Heart right ventricle (tissue), 16 donors: ENCODE data around the gene TPH2. TPM values are rescaled to one million over a fixed set of nuclear protein-coding genes. Genes with fewer than 3 reads are reported as not detected.

Source experiments
- ATAC-seq, 8 donors: fragments of 200-7000 bp; cut with Tn5 transposase; one replicate each; pipeline ENCODE4 v1.9.1; 2020; ENCODE audit warnings: mild to moderate bottlenecking in 8 of 8, moderate library complexity in 8 of 8, moderate number of reproducible peaks in 1 of 8
- DNase-seq, 2 donors: peaks; one replicate each; pipeline ENCODE4 v3.0.0-alpha.2; 2020
- H3K27ac ChIP-seq, 10 donors: fragments of 200-600 bp; sonication (generic) in 2 of 10; one replicate each; pipeline versions ENCODE4 v1.5.0 to v1.8.0; 2020 to 2022; ENCODE audit warnings: mild to moderate bottlenecking in 3 of 10
- H3K27me3 ChIP-seq, 7 donors: fragments of 200-600 bp; one replicate each; pipeline ENCODE4 v1.8.0; 2021 to 2022; ENCODE audit warnings: mild to moderate bottlenecking in 2 of 7
- H3K36me3 ChIP-seq, 9 donors: fragments of 200-600 bp; sonication (generic) in 1 of 9; one replicate each; pipeline versions ENCODE4 v1.5.0 to v1.8.0; 2020 to 2022; ENCODE audit warnings: mild to moderate bottlenecking in 2 of 9
- H3K4me1 ChIP-seq, 9 donors: fragments of 200-600 bp; sonication (generic) in 1 of 9; one replicate each; pipeline versions ENCODE4 v1.5.0 to v1.8.0; 2020 to 2022; ENCODE audit warnings: mild to moderate bottlenecking in 4 of 9
- H3K4me3 ChIP-seq, 10 donors: fragments of 200-600 bp; sonication (generic) in 2 of 10; one replicate each; pipeline versions ENCODE4 v1.5.0 to v1.8.0; 2020 to 2022; ENCODE audit warnings: mild to moderate bottlenecking in 7 of 10, moderate library complexity in 2 of 10
- H3K9me3 ChIP-seq, 11 donors: fragments of 200-600 bp in 10 of 11; sonication (generic) in 2 of 11; one replicate each; pipeline versions ENCODE4 v1.5.0 to v1.8.0; 2013 to 2022; ENCODE audit warnings: mild to moderate bottlenecking in 2 of 11, control low read depth in 1 of 11, moderate library complexity in 1 of 11
- WGBS, 2 donors: extraction: QIAGEN DNeasy Blood & Tissue Kit; methylation state at CpG; one replicate each; pipeline ENCODE4 v1.1.7; 2013; ENCODE audit warnings: inconsistent platforms in 1 of 2; 5-methylcytosine and 5-hydroxymethylcytosine counted together
- intact Hi-C, 10 donors: fragments of 100-400 bp; cut with DNase I; formaldehyde crosslinking; loops; one replicate each; pipeline versions ENCODE4 v1.11.1 to v1.14.2; 2022
- polyA plus RNA-seq, 2 donors: library from polyadenylated mRNA; stranded (reverse); fragments of 200-250 nt; gene quantifications; one replicate each; pipeline ENCODE4 v1.2.3, GENCODE V29; 2013
- total RNA-seq, 10 donors: library from RNA; stranded (reverse); fragmentation: NEBNext Ultra II Directional in 3 of 10; extraction: Animal tissue kit (Norgen Biotek cat#: 25700) in 3 of 10; gene quantifications; one replicate each; pipeline versions ENCODE4 v1.2.1 to v1.2.4, GENCODE V29; 2021 to 2023
- TF ChIP-seq, protein P1 (sequence below), 9 donors: fragments of 200-600 bp; sonication (generic) in 2 of 9; IDR thresholded peaks; one replicate each; pipeline versions ENCODE4 v1.5.0 to v1.8.0; 2021 to 2022; ENCODE audit warnings: antibody characterized with exemption in 9 of 9, mild to moderate bottlenecking in 5 of 9, moderate library complexity in 1 of 9
- donor health status: Arrhythmogenic right ventricular cardiomyopathy.
- donor health status: ischemic (EF 13 %, LVEDD 7.1; RV severe dilation, severe dysfunction).
- donor health status: healthy with polysubstance abuse.
- donor health status: DM: no; HTN: yes; CAD: no.
- donor health status: DM: no; HTN: no; CAD: no.
- donor health status: ischemic (EF 25% LVEDD 6.9; RV normal size, moderate dysfunction).
- donor health status: ischemic (EF 25% LVEDD 5.7; RV mildly dilated, moderate dysfunction).
- donor health status: healthy.
- donor health status: DM: yes; HTN: yes; CAD: no.
- donor health status: Ischemic cardiomyopathy.
- donor health status: ischemic (EF 35%, LVEDD 5.7; RV mildly dilated, moderate dysfunction).
- donor health status: nonischemic (EF 11% LVEDD 7.7; RV severe dilation, severe dysfunction).
- donor health status: DM: yes; HTN: yes; CAD: no.
- donor health status: PGD.
- donor health status: ischemic (EF 29% LVEDD 5.4; RV normal size, mild dysfunction).
- donor health status: nonischemic (EF 23%, LVEDD 6.1; RV moderate dilation, normal function).

The TPH2 gene
- total and polyA plus RNA-seq, 12 donors: not detected

DNA sequence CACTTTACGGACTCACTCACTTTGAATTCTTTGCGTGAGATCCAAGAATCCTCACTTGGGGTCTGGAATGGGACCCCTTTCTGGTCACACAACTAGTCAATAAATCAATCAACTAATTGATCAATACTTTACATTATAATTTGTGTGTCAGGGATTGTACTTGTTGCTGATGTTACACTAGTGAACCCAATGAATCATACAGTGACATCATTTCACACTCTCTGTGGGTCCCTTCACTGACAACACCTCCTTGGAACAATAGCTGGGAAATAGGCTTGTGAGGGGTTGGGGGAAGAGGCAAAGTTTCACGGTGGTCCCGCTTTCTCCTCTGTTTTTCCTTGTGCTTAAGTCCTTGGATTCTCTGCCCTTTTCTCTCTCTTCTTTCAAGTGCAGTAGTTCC is 35.0 kb downstream of the TPH2 start:
- Histone ChIP-seq H3K4me3 (no peak overlapping the region), H3K9me3 (peaks cover 0 to 5% (median 0%) of the 10 kb centered on the region in 11 donors), H3K27ac (no peak overlapping the region), H3K4me1 (no peaks in the 10 kb centered on the region), H3K36me3 (no peaks in the 10 kb centered on the region), H3K27me3 (peaks cover 0 to 8% (median 0%) of the 10 kb centered on the region in 7 donors)
- ATAC-seq (no peak), DNase-seq (no peak)
- WGBS, 2 donors: 56 to 84% methylated on average over 4 of the region's 4 CpGs
- TF ChIP-seq, protein P1, sequence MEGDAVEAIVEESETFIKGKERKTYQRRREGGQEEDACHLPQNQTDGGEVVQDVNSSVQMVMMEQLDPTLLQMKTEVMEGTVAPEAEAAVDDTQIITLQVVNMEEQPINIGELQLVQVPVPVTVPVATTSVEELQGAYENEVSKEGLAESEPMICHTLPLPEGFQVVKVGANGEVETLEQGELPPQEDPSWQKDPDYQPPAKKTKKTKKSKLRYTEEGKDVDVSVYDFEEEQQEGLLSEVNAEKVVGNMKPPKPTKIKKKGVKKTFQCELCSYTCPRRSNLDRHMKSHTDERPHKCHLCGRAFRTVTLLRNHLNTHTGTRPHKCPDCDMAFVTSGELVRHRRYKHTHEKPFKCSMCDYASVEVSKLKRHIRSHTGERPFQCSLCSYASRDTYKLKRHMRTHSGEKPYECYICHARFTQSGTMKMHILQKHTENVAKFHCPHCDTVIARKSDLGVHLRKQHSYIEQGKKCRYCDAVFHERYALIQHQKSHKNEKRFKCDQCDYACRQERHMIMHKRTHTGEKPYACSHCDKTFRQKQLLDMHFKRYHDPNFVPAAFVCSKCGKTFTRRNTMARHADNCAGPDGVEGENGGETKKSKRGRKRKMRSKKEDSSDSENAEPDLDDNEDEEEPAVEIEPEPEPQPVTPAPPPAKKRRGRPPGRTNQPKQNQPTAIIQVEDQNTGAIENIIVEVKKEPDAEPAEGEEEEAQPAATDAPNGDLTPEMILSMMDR (IDR thresholded peaks at IDR 0.05): no peak
- intact Hi-C loops: no loop called here

DNA sequence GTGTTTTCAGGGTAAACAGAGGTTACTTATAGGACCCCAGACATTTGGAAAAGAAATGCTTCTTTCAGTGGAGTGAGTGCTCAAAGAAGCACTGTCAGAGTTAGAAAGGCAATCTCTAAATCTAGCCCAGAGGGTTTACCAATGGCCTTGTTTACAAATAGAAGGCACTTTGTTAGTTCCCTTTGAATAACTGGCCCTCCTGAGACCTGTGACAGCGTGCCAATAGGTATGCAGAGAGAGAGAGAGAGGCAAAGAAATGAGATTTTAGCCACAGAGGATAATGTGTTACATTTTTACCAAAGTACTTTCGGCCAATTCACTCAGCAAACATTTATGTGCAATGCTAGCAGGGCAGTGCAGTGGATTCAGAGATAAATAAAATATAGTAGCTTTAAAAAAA is 41.9 kb downstream of the TPH2 start:
- TF ChIP-seq, protein P1 (IDR thresholded peaks at IDR 0.05): no peak
- 36 to 54% methylated on average over 2 of the region's 2 CpGs for WGBS, 2 donors
- intact Hi-C loops: no loop called here
- DNase-seq: no peak
- Histone ChIP-seq H3K4me3 (no peak overlapping the region), H3K9me3 (no peaks in the 10 kb centered on the region), H3K27me3 (peaks cover 0 to 6% (median 0%) of the 10 kb centered on the region in 7 donors), H3K36me3 (no peaks in the 10 kb centered on the region), H3K4me1 (no peaks in the 10 kb centered on the region), H3K27ac (no peak overlapping the region)
- no peak for ATAC-seq

DNA sequence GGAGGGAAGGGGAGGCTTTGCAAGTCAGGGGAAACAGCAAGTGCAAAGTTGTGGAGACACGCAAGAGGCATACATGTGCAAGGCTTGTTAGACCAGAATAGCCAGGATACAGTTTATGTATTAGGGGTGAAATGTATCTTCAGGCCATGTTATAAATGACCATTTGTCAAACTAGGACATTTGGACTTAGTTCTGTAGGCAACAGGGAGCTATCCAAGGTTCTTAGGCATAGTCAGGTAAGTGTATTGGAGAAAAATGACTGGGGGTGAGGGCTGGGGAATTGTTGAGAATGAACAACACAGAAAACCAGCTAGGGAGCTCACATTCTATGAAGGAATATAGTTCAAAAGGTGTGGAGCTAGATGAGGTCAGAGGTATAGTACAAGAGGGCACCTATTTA is 42.5 kb downstream of the TPH2 start:
- DNase-seq (no peak), ATAC-seq (no peak)
- Histone ChIP-seq H3K4me1 (no peaks in the 10 kb centered on the region), H3K4me3 (no peak overlapping the region), H3K9me3 (no peaks in the 10 kb centered on the region), H3K27me3 (peaks cover 0 to 6% (median 0%) of the 10 kb centered on the region in 7 donors), H3K27ac (no peak overlapping the region), H3K36me3 (no peaks in the 10 kb centered on the region)
- 97 to 98% methylated on average over 1 of the region's 1 CpG for WGBS, 2 donors
- intact Hi-C loops: no loop called here
- TF ChIP-seq, protein P1 (IDR thresholded peaks at IDR 0.05): no peak

DNA sequence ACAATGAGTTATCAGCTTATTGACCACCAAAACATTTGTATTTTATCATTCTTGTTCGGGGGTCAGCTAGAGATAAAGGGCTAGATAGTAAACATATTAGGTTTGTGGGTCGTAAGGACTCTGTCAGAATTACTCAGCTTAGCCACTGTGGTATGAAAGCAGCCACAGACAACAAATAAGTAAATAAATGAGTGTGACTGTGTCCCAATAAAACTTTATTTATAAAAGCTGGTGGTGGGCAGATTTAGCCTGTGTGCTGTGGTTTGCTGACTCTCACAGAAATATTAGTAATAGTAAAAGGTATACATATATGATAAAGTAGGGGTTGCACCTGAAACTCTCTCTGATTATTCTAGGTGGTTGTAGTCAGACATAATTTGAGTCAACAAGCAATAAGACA is 56.1 kb downstream of the TPH2 start:
- Histone ChIP-seq H3K4me3 (no peak overlapping the region), H3K9me3 (no peaks in the 10 kb centered on the region), H3K4me1 (no peaks in the 10 kb centered on the region), H3K27me3 (peaks cover 0 to 14% (median 0%) of the 10 kb centered on the region in 7 donors), H3K27ac (no peak overlapping the region), H3K36me3 (no peaks in the 10 kb centered on the region)
- 55 to 58% methylated on average over 2 of the region's 2 CpGs for WGBS, 2 donors
- TF ChIP-seq, protein P1 (IDR thresholded peaks at IDR 0.05): no peak
- intact Hi-C loops: no loop called here
- DNase-seq (no peak), ATAC-seq (no peak)
